Measurements from ENCODE around the gene ZFYVE9.

DNA sequence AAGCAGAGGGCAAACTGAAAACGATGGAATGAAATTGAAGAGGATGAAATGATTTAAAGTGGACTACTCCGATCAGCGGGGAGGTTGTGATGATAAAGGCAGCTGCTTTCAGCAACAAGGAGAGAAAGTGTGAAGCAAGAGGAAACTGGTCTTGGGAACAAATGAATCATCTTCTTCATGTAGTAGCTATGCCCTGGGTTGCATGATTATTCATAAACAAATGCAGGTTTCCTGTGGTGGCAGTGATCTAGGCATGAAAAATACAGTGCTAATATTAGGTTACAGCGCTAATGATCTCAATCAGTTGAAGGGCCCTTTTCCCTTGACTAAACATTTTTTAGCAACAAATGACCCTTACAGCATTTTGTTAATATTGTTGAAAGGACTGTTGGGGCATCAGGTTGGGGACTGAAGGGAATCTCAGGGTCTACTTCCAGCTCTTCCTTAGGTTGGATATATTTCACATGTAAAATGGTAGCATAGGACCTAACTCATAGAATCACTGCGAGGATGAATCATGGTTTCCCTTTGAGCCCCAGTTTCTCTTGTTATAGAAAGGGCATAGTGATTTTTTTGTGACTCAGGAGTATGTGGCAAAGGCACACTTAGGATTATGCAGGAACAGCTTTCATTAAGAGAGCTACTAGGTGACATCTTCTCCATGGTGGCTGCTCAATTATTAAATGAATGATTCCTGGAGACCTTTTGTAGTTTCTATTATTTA is 1.9 kb upstream of the ZFYVE9 start:
- TF ChIP-seq, protein P1, sequence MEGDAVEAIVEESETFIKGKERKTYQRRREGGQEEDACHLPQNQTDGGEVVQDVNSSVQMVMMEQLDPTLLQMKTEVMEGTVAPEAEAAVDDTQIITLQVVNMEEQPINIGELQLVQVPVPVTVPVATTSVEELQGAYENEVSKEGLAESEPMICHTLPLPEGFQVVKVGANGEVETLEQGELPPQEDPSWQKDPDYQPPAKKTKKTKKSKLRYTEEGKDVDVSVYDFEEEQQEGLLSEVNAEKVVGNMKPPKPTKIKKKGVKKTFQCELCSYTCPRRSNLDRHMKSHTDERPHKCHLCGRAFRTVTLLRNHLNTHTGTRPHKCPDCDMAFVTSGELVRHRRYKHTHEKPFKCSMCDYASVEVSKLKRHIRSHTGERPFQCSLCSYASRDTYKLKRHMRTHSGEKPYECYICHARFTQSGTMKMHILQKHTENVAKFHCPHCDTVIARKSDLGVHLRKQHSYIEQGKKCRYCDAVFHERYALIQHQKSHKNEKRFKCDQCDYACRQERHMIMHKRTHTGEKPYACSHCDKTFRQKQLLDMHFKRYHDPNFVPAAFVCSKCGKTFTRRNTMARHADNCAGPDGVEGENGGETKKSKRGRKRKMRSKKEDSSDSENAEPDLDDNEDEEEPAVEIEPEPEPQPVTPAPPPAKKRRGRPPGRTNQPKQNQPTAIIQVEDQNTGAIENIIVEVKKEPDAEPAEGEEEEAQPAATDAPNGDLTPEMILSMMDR (IDR thresholded peaks at IDR 0.05; ENCODE audit: low read depth, low read length): no peak
- TF ChIP-seq POLR2A (IDR thresholded peaks at IDR 0.05; ENCODE audit: extremely low read depth, insufficient read length): no peak

Data from NB4 (cell line).